Stimulated activated CD4-positive, alpha-beta T cell treated with anti-CD3 and anti-CD28 coated beads, TNF-alpha, amount 100 ng/mL, for 4 hours (primary cell): ENCODE data around the gene ARPC1B.
"Not testable (repeated sequence)": the region's sequence is repeated elsewhere in the genome, so short reads cannot be mapped to it uniquely, and the experiment has no call there.

Source experiments
- DNase-seq, 3 experiments: peaks; one replicate each; pipeline ENCODE4 v3.0.0-alpha.2; 2020; ENCODE audit warnings: low read depth in 3 of 3

ARPC1B gene

DNA sequence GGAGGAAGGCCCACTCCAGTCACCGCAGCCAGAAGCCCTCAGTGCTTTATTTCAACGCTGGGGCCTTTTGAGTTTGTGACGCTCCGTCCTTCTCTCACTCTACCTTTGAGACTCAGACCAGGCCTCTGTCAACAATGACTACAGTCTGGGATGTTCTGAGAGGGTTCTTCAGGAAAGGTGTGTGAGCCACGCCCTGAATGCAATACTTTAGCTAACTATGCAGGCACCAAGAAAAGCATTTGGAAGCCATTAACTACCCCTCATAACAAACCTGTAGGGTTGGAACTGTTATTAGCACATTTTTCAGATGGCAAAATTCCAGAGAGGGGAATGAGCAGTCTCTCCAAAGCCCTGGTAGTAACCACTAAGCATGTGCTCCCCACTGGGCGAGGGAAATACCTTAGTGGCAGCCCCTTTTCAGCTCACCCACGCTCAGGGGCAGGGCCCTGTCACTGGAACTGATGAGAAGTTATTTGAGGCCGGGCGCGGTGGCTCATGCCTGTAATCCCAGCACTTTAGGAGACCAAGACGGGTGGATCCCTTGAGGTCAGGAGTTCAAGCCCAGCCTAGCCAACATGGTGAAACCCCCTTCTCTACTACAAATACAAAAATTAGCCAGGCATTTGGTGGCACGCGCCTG, 5.7 kb upstream of the ARPC1B start:
- DNase-seq: no peak

DNA sequence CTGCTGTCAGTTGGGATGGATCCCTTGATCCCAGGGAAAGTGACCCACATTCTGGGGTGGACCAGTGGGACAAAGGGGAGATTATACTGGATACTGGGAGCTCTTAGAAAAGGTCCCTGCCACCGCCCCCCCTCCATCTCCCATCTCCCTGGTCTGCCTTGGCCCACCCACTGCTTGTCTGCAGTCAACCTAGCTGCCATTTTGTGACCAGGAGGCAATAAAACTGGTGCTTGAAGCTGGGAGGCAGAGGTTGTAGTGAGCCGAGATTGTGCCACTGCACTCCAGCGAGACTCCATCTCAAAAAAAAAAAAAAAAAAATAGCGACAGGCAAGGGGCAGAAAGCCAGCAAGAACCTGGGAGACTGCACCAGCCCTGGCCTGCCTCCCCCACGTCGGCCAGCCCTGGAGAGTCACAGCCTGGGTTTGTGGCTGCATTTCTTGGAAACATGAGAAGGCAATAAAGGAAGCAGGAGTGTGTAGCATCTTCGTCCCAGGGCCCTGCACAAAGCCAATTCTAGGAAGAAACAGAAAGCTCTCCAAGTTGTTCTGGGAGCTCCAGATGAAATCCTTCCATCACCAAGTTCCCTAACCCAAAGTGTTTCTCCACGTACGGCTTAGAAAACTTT, 4.7 kb upstream of the ARPC1B start:
- no peak for DNase-seq

DNA sequence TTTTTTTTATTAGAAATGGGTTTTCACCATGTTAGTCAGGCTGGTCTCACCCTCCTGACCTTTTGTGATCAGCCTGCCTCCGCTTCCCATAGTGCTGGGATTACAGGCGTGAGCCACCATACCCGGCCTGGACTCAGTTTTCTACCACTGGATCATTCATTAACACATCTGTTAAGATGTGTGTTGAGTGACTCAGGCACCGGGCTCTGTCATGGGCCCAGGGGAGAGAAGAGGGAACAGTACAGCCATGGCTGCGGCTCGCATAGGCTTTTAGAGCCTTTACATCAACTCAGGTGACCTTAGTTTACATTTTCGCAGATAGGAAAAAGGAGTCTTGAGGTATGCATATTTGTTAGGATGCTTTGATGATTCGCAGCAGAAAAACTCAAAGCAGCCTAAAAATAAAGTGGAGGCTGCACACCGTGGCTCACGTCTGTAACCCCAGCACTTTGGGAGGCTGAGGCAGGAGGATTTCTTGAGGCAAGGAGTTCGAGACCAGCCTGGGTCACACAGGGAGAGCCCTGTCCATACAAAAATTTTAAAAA, 3.1 kb upstream of the ARPC1B start:
- DNase-seq: no peak

DNA sequence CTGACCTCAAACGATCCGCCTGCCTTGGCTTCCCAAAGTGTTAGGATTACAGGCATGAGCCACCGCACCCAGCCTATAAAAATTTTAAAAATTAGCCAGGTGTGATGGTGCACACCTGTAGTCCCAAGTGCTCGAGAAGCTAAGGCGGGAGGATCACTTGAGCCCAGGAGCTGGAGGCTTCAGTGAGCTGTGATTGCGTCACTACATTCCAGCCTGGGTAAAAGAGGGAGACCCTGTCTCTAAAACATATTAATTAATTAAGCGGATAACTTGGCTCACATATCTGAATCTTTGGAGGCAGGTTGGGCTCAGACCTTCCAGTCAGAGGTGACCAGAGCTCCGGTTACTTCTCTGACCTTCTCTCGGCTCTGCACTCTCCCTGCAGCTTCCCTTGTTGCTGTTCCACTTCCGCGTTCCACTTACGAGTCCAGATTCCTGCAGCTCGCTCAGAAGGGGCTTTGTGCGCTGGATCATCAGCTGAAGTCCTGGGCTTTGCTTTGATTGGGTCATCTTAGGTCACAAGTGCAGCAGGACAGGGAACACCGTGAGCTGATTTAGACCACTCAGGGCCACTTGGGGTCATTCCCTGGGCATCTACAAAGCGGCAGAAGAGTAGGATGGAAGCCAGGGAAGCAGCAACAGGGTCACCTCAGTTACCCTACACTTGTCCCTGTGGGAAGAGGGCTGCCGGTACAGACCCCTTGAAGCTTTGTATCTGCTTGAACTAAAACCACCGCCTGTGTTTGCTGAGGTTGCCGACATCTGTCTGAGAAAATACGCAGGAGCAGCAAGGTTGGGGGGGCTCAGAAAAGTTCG, 2.0 kb upstream of the ARPC1B start:
- no peak for DNase-seq

DNA sequence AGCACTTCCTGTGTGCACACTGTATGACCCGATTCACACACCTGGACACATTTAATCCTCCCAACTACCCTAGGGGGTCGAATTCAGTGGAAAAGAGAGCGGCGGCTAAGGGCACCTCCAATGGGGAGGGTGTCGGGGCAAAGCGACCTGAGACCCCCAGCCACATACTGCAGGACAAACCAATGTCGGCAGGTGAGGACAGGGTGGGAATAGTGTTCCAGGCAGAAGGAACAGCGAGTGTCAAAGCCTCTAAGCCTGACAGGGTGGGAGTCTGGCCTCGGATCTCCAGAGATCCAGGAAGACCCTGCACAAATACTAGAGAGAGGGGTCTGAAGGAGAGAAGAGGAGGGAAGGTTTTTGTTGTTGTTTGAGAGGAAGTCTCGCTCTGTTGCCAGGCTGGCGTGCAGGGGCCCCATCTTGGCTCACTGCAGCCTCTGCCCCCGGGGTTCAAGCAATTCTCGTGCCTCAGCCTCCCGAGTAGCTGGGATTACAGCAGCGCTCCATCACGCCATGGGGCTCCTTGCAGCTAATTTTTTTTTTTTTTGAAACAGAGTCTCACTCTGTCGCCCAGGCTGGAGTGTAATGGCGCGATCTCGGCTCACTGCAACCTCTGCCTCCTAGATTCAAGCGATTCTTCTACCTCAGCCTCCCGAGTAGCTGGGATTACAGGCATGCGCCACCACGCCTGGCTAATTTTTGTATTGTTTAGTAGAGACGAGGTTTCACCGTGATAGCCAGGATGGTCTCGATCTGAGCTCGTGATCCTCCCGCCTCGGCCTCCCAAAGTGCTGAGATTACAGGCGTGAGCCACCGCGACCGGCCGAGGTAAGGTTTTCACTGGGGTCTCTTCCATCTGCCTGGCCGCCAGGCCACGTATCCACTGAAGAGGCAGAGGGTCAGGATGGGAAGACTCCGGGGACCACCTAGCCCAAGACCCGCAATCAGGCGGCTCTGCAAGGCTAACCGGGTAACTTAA, 1.2 kb upstream of the ARPC1B start:
- DNase-seq: no peak

DNA sequence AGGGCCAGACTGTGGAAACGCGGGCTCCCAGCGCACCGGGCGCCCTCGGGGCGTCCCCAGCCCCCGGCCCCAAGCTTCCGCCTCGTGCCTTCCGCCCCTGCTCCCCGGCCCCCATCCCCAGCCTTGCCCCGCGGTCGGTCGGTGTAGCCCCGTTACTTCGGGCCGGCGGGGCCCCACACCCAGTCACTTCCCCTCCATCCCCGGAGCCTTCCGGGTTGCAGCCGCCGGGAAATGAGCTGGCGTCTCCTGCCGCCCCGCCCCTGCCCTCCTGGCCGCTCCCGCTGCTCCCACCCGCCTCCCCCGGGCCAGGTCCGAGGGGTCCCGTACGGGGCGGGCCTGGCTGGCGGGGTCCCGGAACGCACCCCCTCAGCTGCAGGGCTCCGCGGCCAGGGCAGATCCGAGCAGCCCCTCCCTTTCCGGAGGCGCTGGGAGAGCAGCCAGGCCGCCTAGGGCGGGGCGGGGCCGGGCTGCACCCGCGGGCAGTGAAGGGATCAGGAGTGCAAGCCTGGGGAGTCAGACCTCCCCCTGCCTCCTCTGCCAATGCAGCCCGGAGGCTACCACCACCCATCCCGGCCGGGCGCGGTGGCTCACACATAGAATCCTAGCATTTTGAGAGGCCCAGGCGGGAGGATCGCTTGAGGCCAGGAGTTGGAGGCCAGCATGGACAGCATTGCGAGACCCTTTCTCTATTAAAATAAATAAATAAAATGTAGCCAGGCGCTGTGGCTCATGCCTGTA, 709 bp downstream of the ARPC1B start:
- DNase-seq: peak in 2 of 3 experiments; percentile 35 to 51

DNA sequence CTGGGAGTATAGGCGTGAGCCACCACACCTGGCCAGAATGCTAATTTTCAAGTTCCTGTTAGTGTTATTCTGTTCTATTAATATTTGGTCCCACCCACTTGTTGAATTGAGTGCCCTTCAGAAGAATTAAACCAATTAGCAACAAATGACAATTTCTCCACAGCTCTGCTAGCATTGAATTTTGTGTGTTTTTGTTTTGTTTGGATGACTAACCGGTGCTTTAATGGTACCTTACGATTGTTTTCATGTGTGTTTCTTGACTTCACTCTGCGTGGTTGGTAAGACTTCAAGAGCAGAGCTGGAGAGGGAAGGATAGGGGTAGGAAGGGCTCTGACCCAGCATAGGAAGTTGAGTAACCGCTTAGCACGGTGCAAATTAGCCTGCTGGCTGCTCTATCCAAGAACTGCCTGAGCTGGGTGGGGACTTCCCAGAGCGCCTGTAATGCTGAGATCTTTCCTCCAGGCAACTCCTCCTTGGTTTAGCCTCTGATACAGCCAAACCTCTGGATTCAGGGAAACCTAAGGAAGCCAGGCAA, 4.6 kb downstream of the ARPC1B start:
- DNase-seq: peak in 1 of 3 experiments; percentile 34

DNA sequence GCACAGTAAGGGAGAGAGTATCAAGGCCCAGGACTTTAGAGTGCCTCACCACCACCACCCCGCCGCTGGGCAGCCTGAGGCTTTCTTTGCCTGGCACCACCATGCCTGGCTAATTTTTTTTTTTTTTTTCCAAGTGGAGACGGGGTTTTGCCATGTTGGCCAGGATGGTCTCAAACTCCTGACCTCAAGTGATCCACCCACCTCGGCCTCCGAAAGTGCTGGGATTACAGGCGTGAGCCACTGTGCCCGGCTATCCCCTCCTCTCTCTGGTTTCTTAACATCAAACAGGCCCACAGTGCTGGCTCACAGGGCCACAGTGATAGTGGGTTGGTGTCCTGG, 5.1 kb downstream of the ARPC1B start:
- not testable (repeated sequence) for DNase-seq

DNA sequence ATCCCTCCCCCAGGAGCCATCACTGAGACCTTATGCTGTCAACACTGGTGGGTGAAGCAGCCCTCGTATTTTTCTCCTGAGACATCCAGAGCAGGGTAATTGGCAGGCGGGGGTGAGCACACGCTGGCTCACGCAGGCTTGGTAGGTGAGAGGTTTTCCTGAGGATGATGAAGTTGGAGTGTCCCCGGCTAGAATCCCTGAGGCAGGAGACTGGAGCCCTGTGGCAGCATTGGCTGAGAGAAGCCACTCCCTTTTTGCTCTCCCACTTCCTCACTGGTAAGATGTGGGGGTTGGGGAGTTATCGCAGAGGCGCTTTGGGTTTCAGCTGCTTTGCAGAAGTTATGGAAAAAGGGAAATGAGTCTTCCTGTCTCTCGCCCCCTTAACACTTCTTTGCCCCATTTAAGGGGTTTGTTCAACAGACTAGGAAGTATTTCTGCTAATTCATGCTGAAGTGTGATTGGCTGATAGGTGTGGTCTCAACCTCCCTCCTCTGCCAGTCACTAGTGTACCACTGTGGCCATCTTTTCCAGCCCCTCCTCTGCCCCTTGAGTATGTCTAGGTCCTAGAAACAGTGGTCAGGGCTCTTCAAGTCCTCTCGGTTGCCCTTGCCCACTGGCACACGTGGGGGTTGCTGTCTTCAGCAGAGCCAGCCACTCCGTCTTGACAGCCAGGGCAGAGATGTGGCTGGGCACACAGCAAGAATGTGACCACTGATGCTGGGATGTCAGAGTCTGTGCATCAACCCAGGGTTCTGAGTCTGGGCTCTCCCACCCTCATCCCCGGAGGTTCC, 5.7 kb downstream of the ARPC1B start:
- no peak for DNase-seq

DNA sequence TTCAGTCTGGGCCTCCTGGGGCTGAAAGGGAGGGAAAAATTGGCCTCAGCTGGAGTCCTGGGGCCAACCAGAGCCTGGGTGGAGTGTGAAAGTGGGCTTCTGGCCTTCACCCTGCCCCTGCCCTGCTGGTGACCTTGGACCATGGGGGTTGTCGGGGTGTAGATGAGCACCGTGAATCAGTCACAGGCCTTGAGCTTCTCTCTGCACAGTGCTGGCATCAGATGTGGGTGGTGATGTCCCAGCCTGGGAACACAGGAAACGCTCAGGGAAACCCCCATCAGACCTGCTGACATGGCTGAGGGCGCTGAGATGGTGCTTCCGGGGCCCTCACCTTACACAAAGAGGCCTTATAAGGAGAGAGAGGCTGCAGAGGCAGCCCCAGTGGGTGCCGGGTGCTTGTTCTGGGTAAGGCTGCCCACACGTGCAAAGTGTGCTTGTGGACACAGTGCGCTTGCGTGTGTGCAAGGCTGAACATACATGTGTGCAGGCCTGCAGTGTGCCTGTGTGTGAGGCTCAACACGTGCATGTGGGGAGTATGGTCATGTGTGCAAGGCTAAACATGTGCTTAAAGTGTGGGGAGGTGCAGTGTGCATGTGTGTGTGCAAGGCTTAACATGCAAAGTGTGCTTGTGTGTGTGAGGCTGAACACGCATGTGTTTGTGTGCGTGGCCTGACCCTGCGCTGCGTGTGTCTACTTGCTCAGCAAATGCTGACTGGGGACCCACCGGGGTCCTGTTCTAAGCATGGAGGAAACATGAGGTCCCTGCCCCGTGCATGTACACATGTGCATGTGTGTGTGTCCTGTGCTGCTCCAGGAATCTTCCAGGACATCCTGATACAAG, 6.5 kb downstream of the ARPC1B start:
- DNase-seq: peak; percentile 64 to 86 (median 80)

DNA sequence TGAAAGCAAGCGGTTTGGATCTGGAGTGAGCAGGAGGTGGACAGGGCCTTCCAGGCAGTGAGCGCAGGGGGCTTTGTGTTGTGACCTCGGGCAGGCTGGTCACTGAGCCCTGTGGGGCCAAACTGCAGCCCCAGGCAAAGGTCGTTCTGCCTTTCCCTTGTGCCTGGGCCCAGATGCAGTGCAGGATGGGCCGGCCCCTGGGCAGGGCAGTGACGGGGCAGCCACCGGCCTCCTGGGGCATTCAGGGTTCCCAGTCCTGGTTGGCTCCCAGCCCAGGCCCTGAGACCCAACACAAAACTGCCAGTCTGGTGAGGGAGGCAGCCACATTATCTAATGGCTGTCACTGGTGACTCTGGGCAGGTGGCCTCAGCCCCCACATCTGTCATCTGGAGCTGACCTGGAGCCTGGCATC, 7.1 kb downstream of the ARPC1B start:
- no peak for DNase-seq

DNA sequence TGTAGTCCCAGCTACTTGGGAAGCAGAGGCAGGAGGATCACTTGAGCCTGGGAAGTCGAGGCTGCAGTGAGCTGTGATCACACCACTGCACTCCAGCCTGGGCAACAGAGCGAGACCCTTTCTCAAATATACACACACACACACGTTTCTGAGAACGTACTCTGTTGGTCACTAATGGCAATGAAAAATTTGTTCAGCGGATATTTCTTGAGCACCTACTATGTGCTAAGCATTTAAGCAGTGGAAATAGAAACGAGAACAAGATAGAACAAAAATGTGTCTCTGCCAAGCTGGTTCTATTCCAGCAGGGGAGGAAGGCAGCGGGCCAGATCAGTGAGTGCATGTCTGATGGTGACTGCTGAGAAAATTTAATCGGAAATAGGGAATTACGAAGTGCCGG, 8.7 kb downstream of the ARPC1B start:
- DNase-seq: no peak

DNA sequence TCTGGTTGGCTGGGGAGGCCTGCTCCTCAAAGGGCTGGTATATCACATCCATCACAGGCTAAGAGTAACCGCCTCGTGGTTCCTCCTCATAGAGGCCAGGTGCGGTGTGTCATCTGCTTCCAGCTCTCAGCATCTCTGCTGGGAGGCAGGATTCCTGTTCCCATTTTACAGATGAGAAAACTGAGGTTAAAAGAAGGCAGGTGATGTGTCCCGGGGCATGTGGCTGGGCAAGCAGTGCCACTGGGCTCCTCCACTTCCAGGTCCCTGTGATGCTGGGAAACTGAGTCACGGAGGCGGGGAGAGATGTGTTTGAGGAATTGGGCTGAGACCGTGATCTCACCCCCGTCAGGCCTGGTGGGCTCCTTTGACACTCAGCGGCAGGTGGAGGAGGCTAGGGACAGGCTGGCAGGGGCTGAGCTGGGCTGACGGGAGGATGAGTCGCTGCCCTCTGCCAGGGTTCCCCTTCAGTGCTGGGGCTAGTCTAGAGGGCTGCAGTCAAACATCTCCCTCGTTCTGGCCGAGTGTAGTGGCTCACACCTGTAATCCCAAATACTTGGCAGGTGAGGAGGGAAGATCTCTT, 9.4 kb downstream of the ARPC1B start:
- DNase-seq: no peak

DNA sequence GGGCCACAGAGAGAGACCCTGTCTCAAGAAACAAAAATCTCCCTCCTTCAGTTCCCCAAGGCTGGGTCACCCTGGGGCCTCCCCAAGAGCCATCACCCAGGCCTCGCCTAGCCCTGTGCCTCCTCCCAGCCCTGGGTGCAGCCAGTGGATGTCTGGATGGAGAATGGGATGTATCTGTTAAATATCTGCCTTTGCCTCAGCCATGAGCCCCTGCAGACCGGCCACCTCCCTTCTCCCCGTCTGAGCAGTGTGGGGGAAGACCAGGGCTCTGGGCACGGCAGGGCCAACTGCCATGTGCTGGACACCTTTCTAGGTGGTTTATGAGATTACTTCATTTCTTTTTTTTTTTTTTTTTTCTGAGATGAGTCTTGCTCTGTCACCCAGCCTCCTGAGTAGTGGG, 10.0 kb downstream of the ARPC1B start:
- DNase-seq: no peak

DNA sequence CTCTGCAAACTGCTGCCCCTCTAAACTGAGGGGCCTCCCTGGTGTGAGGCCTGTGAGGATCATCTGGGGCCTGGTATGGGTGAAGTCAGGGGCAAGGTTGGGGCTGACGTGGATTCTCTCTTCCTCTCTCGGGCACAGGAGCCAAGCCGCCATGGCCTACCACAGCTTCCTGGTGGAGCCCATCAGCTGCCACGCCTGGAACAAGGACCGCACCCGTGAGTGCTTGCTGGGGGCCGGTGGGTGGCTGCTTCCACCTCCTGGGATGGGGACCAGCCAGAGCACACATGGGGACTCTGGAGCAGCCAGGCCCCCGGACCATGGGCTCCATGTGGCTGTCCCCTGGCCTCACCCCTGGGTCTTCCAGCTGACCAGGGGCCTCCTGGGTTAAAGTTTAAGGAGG, 11.0 kb downstream of the ARPC1B start:
- no peak for DNase-seq

DNA sequence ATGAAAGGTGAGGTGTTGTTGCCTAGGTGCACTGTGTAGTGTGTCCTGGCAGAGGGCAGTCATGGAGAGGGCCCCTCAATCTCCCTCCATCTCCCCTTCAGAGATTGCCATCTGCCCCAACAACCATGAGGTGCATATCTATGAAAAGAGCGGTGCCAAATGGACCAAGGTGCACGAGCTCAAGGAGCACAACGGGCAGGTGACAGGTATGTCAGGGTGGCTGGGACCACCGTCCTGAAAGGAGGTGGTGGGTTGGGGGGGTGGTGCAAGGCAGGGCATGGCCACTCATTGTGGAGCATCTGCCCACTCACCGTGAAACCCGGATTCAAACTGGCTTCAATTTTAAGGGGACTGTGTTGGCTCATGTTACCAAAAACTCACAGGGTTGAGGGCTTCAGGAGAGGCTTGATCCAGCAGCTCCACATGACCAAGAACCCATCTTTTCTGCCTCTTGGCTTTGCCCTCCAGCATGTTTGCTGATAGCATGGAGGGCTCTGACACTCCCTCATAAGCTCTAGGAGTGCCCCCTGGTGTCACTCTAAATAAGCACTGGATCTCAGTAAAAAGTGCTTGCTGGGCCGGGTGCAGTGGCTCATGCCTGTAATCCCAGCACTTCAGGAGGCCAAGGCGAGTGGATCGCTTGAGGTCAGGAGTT, 12.2 kb downstream of the ARPC1B start:
- DNase-seq: no peak

DNA sequence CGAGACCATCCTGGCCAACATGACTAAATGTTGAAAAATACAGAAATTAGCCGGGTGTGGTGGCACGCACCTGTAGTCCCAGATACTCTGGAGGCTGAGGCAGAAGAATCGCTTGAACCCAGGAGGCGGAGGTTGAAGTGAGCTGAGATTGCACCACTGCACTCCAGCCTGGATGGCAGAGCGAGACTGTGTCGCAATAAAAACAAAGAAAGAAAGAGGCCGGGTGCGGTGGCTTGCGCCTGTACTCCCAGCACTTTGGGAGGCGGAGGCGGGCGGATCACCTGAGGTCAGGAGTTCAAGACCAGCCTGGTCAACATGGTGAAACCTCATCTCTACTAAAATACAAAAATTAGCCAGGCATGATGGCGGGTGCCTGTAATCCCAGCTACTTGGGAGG, 12.7 kb downstream of the ARPC1B start:
- not testable (repeated sequence) for DNase-seq

DNA sequence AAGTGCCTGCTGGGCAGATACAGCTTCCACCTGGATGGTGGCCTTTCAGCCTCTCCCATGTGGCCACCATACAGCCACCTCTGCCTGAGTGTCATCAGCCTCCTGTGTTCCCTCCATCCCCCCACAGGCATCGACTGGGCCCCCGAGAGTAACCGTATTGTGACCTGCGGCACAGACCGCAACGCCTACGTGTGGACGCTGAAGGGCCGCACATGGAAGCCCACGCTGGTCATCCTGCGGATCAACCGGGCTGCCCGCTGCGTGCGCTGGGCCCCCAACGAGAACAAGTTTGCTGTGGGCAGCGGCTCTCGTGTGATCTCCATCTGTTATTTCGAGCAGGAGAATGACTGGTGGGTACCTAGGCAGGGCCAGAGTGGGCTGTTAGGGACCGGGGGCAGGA, 13.4 kb downstream of the ARPC1B start:
- DNase-seq: no peak
